ENCODE data around the gene EFHC1. TPM values are rescaled to one million over a fixed set of nuclear protein-coding genes. Genes with fewer than 3 reads are reported as not detected.

EFHC1 gene
- total RNA-seq, 4 donors from 2014 or later, result 14.0 to 63.0 (median 27.6) TPM

- DNase-seq (ENCODE audit: low spot score in 2 of 2), result no peak
- TF ChIP-seq POLR2A (IDR thresholded peaks at IDR 0.05) (no peak), EP300 (IDR thresholded peaks at IDR 0.05) (no peak), POLR2AphosphoS5 (IDR thresholded peaks at IDR 0.05) (no peak), CTCF (IDR thresholded peaks at IDR 0.05) (no peak)
- Histone ChIP-seq H3K27me3 (peaks cover 5% of the 10 kb centered on the region), H3K9me3 (no peaks in the 10 kb centered on the region), H3K4me3 (no peak overlapping the region), H3K36me3 (no peaks in the 10 kb centered on the region), H3K27ac (no peak overlapping the region), H3K4me1 (peaks cover 5% of the 10 kb centered on the region)
- 51% methylated on average over 1 of the region's 1 CpG for WGBS
Observed at GRCh38 chr6:52409499-52409898, 10.6 kb upstream of the EFHC1 start.

DNA sequence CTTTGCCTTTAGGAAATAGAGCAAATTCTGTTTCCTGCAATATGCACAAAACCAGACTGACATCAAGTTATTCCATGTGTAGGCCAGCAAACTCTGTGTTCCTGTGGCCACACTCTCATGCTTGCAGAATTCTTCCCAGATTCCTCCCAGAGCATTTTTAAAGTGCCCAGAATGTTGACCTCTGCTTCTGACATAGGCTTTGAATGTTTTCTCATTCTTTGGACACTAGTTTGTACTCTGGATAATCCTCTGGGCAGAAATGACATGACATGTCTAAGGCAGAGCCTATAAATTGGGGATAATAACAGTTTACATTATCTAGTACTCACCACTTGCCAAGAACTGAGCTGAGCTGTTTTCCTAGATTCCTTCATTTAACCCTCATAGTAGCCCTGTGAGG, 9.2 kb upstream of the EFHC1 start:
- H3K4me3 ChIP-seq, result no peak overlapping the region
- no peaks in the 10 kb centered on the region for H3K36me3 ChIP-seq
- peaks cover 5% of the 10 kb centered on the region for H3K27me3 ChIP-seq
- TF ChIP-seq CTCF (IDR thresholded peaks at IDR 0.05) (no peak), POLR2AphosphoS5 (IDR thresholded peaks at IDR 0.05) (no peak), EP300 (IDR thresholded peaks at IDR 0.05) (no peak), POLR2A (IDR thresholded peaks at IDR 0.05) (no peak)
- no peaks in the 10 kb centered on the region for H3K9me3 ChIP-seq
- DNase-seq (ENCODE audit: low spot score in 2 of 2), result no peak
- H3K27ac ChIP-seq, result no peak overlapping the region
- peaks cover 5% of the 10 kb centered on the region for H3K4me1 ChIP-seq

- 72% methylated on average over 4 of the region's 4 CpGs for WGBS
- no peak for DNase-seq (ENCODE audit: low spot score in 2 of 2)
- peaks cover 5% of the 10 kb centered on the region for H3K4me1 ChIP-seq
- no peak overlapping the region for H3K27ac ChIP-seq
- H3K9me3 ChIP-seq, result no peaks in the 10 kb centered on the region
- no peak for TF ChIP-seq POLR2A (IDR thresholded peaks at IDR 0.05)
- H3K27me3 ChIP-seq, result no peaks in the 10 kb centered on the region
- no peak overlapping the region for H3K4me3 ChIP-seq
- H3K36me3 ChIP-seq, result no peaks in the 10 kb centered on the region
Observed at GRCh38 chr6:52411911-52412310, 8.2 kb upstream of the EFHC1 start.

- Histone ChIP-seq H3K4me1 (peaks cover 8% of the 10 kb centered on the region), H3K27ac (no peak overlapping the region), H3K4me3 (no peak overlapping the region), H3K36me3 (no peaks in the 10 kb centered on the region), H3K27me3 (no peaks in the 10 kb centered on the region), H3K9me3 (no peaks in the 10 kb centered on the region)
- DNase-seq (ENCODE audit: low spot score in 2 of 2), result no peak
- TF ChIP-seq POLR2A (IDR thresholded peaks at IDR 0.05) (no peak), POLR2AphosphoS5 (IDR thresholded peaks at IDR 0.05) (no peak), EP300 (IDR thresholded peaks at IDR 0.05) (no peak), CTCF (IDR thresholded peaks at IDR 0.05) (no peak)
- 79% methylated on average over 1 of the region's 1 CpG for WGBS
Observed at GRCh38 chr6:52415333-52415732, 4.8 kb upstream of the EFHC1 start.

GRCh38 chr6:52415917-52416628, 4.1 kb upstream of the EFHC1 start:
- Histone ChIP-seq H3K36me3 (no peaks in the 10 kb centered on the region), H3K4me1 (peaks cover 11% of the 10 kb centered on the region), H3K9me3 (no peaks in the 10 kb centered on the region), H3K27me3 (no peaks in the 10 kb centered on the region), H3K4me3 (no peak overlapping the region), H3K27ac (no peak overlapping the region)
- DNase-seq (ENCODE audit: low spot score in 2 of 2), result no peak
- 51% methylated on average over 6 of the region's 6 CpGs for WGBS
- TF ChIP-seq POLR2AphosphoS5 (IDR thresholded peaks at IDR 0.05) (no peak), POLR2A (IDR thresholded peaks at IDR 0.05) (no peak), EP300 (IDR thresholded peaks at IDR 0.05) (no peak), CTCF (IDR thresholded peaks at IDR 0.05) (no peak)
